Activated CD8-positive, alpha-beta T cell treated with anti-CD3 and anti-CD28 coated beads for 36 hours (primary cell): ENCODE measurements around the gene NUDT3. TPM values are rescaled to one million over a fixed set of nuclear protein-coding genes. Genes with fewer than 3 reads are reported as not detected.
"Not testable (repeated sequence)": the region's sequence is repeated elsewhere in the genome, so short reads cannot be mapped to it uniquely, and the experiment has no call there.

Source experiments
- ATAC-seq: fragments of 200-7000 bp; cut with Tn5 transposase; one replicate; pipeline ENCODE4 v1.10.0; 2021; ENCODE audit warnings: mild to moderate bottlenecking, moderate library complexity
- CTCF ChIA-PET: fragments of 350-600 bp; sonication (Branson Sonifier 250); formaldehyde crosslinking; loops from one replicate; lab custom pipeline; 2021; ENCODE audit warnings: antibody characterized with exemption; lab: Charles Lee
- POLR2A ChIA-PET: fragments of 350-600 bp; sonication (Branson Sonifier 250); formaldehyde crosslinking; loops from one replicate; lab custom pipeline; 2021; ENCODE audit warnings: antibody characterized with exemption; lab: Charles Lee
- DNase-seq: peaks from one replicate; pipeline ENCODE4 v3.0.0-alpha.2; 2020
- H3K27ac Mint-ChIP-seq: one replicate; pipeline ENCODE4 v1.8.0; 2021; ENCODE audit warnings: mild to moderate bottlenecking, mixed read lengths
- H3K27me3 Mint-ChIP-seq: one replicate; pipeline ENCODE4 v1.8.0; 2021; ENCODE audit warnings: mixed read lengths
- H3K36me3 Mint-ChIP-seq: one replicate; pipeline ENCODE4 v1.8.0; 2021; ENCODE audit warnings: low read depth, mixed read lengths
- H3K4me1 Mint-ChIP-seq: one replicate; pipeline ENCODE4 v1.8.0; 2021; ENCODE audit warnings: low read depth, mixed read lengths
- H3K4me3 Mint-ChIP-seq: one replicate; pipeline ENCODE4 v1.8.0; 2021; ENCODE audit warnings: mild to moderate bottlenecking, moderate library complexity, mixed read lengths
- H3K9me3 Mint-ChIP-seq: one replicate; pipeline ENCODE4 v1.8.0; 2021; ENCODE audit warnings: mixed read lengths
- CTCF ChIP-seq: fragments of 200-600 bp; IDR thresholded peaks from one replicate; pipeline ENCODE4 v1.8.0; 2022; ENCODE audit warnings: antibody characterized with exemption, mild to moderate bottlenecking
- intact Hi-C: fragments of 100-400 bp; cut with micrococcal nuclease; formaldehyde crosslinking; loops from one replicate; pipeline ENCODE4 v1.10.0; 2022
- total RNA-seq, 2 experiments: library from RNA; stranded (reverse); gene quantifications; one replicate each; pipeline ENCODE4 v1.2.3, GENCODE V29; 2021

NUDT3 gene
- total RNA-seq, 2 experiments from 2014 or later = 15.0 to 15.2 TPM

GRCh38 chr6:34374508-34374907, 18.0 kb downstream of the NUDT3 start:
- H3K36me3 Mint-ChIP-seq = peaks cover 8% of the 10 kb centered on the region
- no peaks in the 10 kb centered on the region for H3K27me3 Mint-ChIP-seq
- DNase-seq (no peak), ATAC-seq (no peak)
- intact Hi-C loops = no loop called here
- no peak overlapping the region for H3K27ac Mint-ChIP-seq
- peaks cover 10% of the 10 kb centered on the region for H3K4me1 Mint-ChIP-seq
- no peak for TF ChIP-seq CTCF
- ChIA-PET CTCF (no interaction called here), POLR2A (no interaction called here)
- H3K4me3 Mint-ChIP-seq = no peak overlapping the region
- H3K9me3 Mint-ChIP-seq = no peaks in the 10 kb centered on the region

- H3K36me3 Mint-ChIP-seq = peaks cover 8% of the 10 kb centered on the region
These were observed 18.4 kb downstream of the NUDT3 start for GRCh38 chr6:34374069-34374468.

GRCh38 chr6:34373511-34373910, 19.0 kb downstream of the NUDT3 start:
- no peaks in the 10 kb centered on the region for H3K27me3 Mint-ChIP-seq
- intact Hi-C loops = no loop called here

More at GRCh38 chr6:34374069-34374468, 18.4 kb downstream of the NUDT3 start:
- H3K27ac Mint-ChIP-seq = no peak overlapping the region
- POLR2A ChIA-PET = no interaction called here
- DNase-seq = no peak
- ATAC-seq = no peak
- H3K9me3 Mint-ChIP-seq = no peaks in the 10 kb centered on the region
- H3K27me3 Mint-ChIP-seq = no peaks in the 10 kb centered on the region
- TF ChIP-seq CTCF = no peak
- intact Hi-C loops = no loop called here
- H3K4me3 Mint-ChIP-seq = no peak overlapping the region
- CTCF ChIA-PET = no interaction called here
- H3K4me1 Mint-ChIP-seq = peaks cover 12% of the 10 kb centered on the region

GRCh38 chr6:34371865-34372264, 20.6 kb downstream of the NUDT3 start:
- POLR2A ChIA-PET, ATAC-seq: not testable (repeated sequence)

More at GRCh38 chr6:34373511-34373910, 19.0 kb downstream of the NUDT3 start:
- Mint-ChIP-seq H3K9me3 (no peaks in the 10 kb centered on the region), H3K36me3 (peaks cover 6% of the 10 kb centered on the region), H3K4me1 (peaks cover 10% of the 10 kb centered on the region), H3K4me3 (no peak overlapping the region), H3K27ac (no peak overlapping the region)
- no peak for TF ChIP-seq CTCF
- CTCF ChIA-PET = no interaction called here
- POLR2A ChIA-PET = interaction anchor here (1.0 kb wide), 1 partner anchor 13 kb away, joined by 3 read pairs; no protein-coding TSS in a partner anchor
- ATAC-seq = no peak
- DNase-seq = no peak

GRCh38 chr6:34370361-34370760, 22.1 kb downstream of the NUDT3 start:
- peaks cover 18% of the 10 kb centered on the region for H3K4me1 Mint-ChIP-seq
- ChIA-PET CTCF (no interaction called here), POLR2A (no interaction called here)
- no peaks in the 10 kb centered on the region for H3K9me3 Mint-ChIP-seq
- no peaks in the 10 kb centered on the region for H3K27me3 Mint-ChIP-seq
- TF ChIP-seq CTCF = no peak
- ATAC-seq (no peak), DNase-seq (no peak)
- H3K36me3 Mint-ChIP-seq = peaks cover 6% of the 10 kb centered on the region
- H3K27ac Mint-ChIP-seq = no peak overlapping the region
- H3K4me3 Mint-ChIP-seq = no peak overlapping the region
- intact Hi-C loops = no loop called here

More at GRCh38 chr6:34371865-34372264, 20.6 kb downstream of the NUDT3 start:
- H3K36me3 Mint-ChIP-seq, H3K27ac Mint-ChIP-seq, CTCF ChIA-PET, H3K9me3 Mint-ChIP-seq, intact Hi-C loops, DNase-seq, H3K27me3 Mint-ChIP-seq, H3K4me3 Mint-ChIP-seq: not testable (repeated sequence)
- H3K4me1 Mint-ChIP-seq = peaks cover 12% of the 10 kb centered on the region
